IPS DF 4.7 (cell line): ENCODE results near the gene IMMP2L.

Experiments used
- DNase-seq: peaks from one replicate; pipeline ENCODE4 v3.0.0-alpha.2; 2013; ENCODE audit warnings: low spot score; ENCODE audit errors: extremely low read depth

IMMP2L gene

DNA sequence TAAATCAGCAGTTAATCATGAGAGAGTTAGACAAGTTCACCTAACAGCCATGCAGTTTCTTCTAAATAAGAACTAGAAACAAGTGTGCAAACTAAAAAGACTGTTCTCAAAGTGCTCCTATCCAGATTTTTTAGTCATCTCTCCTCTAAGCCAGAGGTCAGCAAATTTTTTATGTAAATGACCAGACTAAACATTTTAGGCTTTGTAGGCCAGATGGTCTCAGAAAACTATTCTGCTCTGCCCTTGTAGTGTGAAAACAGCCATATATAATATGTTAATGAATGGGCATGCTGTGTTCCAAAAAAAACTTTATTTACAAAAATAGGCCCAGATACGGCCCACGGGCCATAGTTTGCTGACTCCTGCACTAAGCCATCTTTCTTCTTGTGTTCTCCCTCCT, 734.4 kb downstream of the IMMP2L start:
- DNase-seq, result no peak

DNA sequence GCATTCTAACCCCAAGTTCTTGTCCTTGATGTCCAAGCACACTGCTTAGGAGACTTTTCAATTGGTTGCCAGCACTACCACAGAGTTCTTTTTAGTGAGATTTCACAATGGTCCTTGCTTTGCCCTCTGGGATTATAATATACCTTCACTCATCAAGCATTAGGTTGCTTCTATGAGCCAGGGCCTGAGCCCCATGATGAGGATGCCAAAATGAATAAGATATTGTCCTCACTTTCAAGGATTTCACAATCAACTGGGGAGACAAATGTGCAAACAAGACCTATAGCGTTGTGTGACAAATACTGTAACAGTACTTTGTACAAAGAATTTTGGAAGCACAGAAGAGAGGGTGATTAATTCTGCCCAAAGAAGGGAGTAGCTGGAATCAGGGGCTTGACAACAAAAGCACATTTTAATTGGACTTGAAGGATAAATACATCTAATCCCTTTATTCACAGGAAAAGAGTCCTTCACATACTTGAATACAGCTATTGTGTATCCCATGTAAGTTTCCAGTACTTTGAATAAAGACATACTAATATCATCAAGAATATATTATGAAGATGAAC, 734.9 kb downstream of the IMMP2L start:
- no peak for DNase-seq

DNA sequence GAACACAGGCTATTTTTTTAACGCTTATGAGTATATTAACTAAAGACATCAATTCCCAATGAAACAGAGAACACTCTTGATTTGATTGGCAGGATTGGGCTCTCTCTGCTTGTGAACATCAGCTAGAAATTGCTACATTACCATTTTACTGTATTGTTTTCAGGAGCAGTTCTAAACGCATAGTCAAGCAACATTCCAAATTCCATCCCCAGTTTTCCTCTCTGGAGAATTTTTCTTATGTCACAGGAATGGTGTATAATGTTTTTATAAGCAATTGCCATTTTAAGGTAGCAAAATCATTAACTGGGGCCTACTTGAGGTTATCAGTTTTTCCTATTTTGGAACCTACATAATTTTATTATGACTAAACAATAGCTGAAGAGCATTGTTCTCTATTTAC, 748.3 kb downstream of the IMMP2L start:
- DNase-seq, result no peak

DNA sequence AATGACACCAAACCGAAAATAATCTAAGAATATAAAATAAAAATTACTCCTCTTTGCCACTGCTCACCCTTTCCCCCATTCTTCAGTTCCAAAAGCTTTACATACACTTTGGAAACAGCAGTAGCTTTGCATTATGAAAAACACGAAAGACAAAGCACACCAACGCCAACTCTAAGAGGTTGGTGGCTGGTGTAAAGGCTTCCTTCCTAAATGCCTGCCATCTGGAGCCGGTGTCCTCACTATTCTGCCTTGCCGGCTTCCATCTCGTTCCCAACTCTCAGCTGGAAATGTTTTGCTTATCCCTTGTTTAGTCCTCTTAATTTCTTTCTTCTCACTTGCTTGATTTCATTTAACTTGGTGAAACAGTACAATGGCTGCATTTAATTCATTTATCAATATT, 752.5 kb downstream of the IMMP2L start:
- no peak for DNase-seq

DNA sequence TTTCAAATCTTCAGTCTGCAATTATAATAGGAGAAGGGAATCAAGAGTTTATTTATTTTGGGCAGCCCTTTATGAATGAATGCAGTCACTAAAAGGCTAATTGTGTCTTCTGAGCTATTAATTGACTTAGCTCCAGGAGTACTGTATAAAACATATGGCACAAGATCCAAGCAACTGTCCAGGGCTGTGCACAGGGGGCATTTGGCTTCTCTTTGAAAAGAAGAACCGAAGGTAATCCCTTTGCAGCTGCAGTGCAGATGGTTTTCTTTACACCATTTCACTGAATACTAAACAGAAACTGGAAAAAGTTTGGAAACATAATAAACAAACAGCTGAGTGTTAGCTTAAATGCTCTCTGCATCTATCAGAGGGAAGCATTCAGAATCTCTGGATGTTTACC, 753.9 kb downstream of the IMMP2L start:
- no peak for DNase-seq

DNA sequence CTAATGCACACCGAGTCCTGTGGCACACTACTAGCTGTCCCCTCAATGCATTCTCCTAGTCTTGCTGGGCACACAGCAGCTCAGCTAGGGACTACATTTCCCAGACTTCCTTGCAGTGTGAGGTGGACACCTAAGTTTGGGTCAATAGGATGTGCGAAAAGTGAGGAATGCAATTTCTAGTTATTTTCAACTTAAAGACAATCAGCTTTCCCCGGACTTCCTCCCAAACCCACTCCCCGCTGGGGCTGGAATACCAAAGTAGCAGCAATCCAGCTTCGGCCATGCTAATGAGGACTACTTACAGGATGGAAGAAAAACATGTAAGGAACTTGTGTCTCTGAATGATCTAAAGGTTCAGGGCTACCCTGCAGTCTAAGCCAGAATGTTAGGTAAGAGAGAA, 757.8 kb downstream of the IMMP2L start:
- peak; percentile 68 for DNase-seq

DNA sequence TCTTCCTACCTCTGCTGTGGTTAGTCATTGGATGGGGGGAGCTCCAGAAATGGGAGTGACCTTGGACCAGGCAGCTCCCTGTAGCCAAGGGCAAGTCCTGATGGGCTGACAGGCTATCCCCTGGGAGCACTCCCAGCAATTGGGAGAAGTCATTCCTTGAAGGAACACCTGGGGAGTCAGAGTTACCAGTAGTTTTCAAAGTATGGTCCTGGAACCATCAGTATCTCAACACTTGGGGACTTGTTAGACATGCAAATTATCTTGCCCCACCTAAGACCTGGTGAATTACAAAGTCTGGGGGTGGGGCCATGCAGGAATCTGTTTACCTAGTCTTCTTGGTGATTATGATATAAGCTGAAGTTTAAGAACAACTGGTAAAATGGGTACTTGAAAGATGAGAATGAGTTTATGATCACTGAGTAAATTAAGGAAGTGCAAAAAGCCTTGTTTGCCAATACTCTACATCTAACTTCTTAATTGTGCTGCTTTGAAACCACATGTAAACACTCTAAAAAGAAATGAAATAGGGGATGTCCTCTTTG, 758.6 kb downstream of the IMMP2L start:
- DNase-seq, result no peak

DNA sequence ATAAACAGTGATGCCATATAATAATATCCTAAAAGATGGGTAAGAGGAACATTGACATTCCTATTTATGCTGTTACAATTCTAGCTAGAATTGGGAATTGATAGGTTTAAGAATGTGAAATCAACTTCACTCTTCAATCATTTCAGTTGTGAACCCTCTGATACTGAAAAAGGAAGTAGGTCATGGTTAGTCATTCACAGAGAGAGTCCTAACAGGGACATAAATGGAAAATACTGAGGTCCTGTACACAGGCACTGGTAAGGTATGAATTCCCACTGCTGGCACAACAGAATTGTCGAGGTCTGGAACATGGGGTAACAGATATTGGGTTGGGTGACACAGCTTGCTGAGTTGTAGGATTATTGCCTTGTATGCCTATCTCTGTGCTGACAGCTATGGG, 760.8 kb downstream of the IMMP2L start:
- DNase-seq, result no peak

DNA sequence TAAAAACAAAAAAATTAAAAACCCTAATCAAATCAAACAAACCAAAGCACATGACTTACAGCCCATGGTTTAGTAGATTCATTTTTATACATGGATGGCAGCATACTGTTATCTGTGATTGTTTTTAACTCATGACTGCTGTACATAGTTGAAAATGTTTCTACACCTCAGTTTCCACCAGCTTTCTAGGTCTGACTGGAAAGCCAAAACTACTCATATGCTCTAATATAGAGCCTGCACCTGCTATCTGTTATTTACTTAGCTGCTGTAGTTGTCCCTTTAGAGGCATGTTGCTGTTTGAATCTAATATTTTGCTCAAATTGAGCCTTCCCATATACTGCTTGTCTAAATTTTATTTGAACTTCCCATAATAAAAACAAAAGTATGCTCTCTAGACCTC, 761.3 kb downstream of the IMMP2L start:
- no peak for DNase-seq

DNA sequence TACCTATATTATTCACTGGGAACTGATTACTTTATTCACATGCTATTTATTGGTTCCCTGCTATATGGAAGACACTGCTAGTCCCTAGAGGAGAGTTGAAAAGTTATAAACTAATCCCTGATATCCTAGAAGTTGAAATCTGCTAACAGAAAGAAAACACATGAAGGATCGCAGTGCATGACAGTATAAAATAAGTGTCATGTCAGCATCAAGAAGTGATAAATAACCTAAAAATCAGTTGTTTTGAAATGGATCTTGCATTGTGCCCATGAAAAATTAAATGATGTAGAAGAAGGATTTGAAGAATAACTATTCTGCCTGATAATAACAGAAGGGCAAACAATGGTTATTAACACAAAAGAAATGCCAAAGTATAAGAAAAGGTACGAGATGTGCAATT, 764.6 kb downstream of the IMMP2L start:
- no peak for DNase-seq

DNA sequence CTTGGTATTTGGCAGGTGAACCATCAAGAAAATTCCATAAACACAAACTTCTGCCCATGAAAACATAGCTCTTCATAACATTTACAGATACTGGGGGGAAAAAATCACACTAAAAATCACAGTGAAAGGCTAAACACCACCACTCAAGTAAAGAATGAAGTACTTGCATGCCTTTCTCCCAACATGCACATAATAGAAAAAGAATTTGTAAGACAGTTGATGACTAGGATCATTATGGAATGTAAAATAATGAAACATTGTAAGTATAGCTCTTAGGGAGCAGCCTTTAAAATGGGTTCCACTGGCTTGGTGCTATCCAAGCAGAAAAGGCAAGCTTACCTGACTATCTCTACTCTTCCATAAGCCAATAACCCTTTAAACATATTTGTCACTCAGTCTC, 771.3 kb downstream of the IMMP2L start:
- no peak for DNase-seq

DNA sequence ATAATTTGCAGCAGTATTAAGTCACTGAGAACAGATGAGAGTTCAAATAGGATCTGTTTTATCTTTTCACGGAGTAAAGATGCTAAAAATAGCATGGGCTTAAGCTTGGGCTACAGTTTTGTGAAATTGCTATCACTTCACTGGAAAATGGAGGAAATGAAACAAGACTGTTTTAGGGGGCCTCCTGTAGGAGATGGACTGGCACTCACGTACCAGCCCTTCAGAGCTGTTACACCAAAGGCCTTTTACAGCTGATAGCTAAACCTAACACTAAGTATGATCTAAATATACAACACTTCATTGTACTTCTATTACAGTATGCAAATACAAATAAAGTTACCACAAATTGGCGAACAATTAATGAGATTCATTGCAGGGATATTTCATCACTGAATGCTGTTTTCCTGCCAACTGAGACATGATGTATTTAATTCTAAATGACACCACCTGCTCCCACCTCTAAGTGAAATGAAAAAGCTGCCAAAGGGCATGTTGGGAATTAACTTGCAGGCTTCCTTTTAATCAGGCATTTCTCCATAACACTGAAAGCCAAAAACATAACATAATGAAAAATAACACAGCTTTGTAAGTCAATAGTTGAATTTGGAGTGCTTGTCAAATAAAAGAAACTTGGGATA, 775.8 kb downstream of the IMMP2L start:
- DNase-seq, result no peak

DNA sequence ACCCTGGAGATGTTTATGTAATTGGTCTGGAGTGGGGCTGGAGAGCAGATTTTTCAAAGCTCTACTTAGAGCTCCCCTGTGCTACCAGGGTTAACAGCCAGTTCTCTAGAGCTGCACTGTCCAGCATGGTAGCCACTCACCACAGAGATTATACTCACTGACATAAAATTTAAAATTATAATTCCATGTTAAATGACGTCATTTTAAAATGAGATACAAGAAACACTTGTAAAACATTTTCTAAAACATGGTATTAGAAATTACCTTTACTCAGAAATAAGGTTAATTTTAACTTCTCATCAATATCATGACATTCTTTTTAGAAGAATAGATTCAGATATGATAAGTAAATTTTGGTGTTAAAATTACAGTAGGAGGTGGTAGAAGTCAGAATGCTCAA, 777.5 kb downstream of the IMMP2L start:
- no peak for DNase-seq

DNA sequence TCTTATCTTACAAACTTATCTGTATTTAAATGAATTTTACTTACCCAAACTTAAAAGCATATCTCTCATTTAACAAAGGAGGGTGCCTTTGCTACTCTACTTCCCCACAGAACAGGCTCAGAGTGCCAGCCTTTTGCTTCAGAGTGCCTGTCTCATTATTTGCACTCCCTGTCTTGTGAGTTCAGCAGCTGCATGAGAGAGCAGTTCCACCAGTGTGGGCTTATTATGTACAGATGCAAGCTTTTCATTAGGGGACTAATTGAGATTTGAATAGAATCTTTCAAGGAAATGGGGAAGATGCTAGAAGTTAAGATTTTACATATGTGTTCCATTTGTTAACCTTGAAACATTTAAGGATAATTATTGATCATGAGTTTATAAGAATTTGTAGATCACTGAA, 781.6 kb downstream of the IMMP2L start:
- DNase-seq, result no peak

DNA sequence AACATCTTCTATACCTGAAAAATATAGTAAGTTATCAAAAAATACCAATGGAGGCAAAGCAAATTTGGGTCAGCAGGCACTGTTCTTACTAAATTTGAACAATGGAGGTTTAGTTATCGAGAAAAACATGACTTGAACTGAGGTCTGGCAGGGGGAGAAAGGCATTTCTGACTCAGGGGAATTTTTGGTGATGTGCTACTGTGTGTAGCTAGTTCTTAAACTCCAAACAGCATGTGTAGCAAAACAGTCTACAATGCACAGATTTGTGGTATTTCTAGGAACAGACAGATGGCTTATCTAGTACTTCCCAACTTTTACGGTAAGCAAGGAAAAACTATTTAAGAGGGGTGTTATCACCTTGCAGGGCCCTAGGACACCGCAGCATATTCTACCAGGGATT, 783.0 kb downstream of the IMMP2L start:
- DNase-seq, result no peak

DNA sequence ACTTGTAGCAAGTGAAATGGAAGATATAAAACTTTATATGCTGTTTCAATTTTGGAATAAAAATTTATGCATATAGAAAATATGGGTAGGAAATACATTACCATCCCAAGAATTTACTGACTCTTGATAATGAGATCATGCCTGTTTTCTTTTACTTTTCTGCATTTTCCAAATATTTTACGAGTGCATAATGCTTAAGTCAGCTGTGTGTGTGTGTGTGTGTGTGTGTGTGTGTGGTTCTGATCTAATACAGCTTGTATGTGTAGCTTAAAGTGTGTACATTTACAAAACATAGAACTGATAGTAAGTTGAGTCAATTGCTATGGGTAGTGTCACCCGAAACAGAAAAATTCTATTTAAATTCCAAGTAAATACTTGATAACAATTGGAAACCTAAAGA, 787.2 kb downstream of the IMMP2L start:
- no peak for DNase-seq

DNA sequence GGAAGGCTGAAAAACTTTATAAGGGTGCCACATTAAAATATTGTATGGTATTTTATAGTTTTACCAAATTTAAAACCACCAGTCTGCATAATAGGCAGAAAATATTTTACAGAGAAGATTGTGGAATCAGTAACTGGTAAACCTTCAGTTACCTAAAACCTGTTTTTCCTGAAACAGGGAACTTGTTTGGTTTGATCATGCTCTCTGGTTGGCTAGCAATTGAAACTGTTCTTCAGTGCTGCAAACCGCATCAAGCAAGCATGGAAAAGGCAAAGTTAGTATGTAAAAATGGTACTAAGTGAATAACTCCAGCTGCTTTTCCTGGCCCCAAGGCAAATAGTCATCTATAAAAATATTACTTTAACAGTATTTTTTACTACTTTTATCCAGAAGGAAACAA, 788.2 kb downstream of the IMMP2L start:
- no peak for DNase-seq

DNA sequence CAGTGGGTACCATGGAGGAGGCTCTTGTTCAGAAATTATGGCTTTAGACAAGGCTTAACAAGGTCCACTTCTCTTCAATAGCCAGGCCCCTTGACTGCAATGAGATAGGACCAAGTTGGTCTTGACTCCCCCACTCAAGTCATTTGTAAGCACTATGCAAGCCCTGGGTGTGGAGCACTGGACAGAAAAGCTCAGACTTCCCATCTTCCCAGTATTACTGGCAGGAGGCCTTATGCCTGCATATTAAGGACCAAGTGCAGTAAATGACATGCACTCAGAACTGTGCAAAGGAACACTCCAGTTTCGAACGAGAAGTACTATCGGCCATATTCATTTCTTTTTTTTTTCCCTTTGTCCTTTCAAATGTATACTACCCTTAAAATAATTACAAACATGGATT, 789.7 kb downstream of the IMMP2L start:
- no peak for DNase-seq

DNA sequence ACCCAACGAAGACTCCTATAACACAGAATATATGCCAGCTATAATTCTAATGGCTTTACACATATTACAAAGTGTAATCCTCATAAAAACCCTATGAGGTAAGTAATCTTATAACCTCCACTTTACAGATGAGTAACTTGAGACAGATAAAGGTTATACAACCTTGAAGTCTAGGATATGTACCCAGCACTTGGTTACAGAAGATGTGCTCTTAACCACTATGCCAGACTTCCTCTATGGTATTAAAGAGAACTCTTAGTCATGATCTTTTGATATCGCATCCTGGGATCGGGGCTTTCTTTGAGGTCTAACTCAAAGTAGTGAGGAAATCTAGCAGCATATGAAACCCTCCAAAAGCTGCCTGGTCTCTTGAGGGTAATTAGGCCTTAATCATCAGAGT, 790.6 kb downstream of the IMMP2L start:
- no peak for DNase-seq

DNA sequence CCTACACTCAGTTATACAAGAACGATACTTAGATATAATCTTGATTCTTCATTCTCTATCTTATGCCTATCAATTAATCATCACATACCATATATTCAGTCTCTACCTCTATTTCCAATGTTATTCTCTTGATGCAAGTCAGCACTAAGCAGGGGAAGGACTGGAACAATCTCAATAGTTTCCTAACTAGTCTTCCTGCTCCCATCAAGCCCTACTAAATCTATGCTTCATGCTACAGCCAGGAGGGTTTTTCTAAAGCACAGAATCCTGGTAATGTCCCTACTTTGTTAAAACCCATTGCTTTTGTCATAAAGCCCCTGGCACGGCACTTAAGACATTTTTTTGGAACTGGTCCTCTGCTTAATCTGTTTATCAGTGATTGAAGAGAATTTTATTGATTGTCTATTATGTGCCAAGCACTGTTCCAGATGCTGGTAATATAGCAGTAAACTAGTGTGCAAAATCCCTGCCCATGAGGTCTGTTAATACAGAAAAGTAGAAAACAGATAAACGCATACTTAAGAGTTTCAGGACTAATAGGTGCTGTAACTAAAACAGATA, 794.7 kb downstream of the IMMP2L start:
- no peak for DNase-seq

DNA sequence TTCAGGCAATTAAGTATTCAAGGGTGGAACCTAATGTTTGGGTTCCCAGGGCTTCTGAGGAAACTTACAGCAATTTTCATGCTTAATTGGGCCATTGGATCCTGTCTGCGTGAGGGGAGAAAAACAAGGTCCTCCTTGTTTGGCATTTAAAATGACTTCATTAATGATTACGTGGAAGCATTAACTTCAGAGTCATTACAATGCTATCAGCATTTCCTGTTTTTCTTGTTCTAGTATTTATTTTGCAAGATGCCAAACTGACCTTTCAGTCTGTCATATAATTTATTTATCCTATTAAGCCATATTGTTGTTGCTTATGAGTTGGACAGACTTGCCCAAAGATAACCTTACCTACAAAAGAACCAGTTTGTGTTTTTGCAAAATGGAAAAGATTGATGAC, 795.4 kb downstream of the IMMP2L start:
- DNase-seq, result no peak

DNA sequence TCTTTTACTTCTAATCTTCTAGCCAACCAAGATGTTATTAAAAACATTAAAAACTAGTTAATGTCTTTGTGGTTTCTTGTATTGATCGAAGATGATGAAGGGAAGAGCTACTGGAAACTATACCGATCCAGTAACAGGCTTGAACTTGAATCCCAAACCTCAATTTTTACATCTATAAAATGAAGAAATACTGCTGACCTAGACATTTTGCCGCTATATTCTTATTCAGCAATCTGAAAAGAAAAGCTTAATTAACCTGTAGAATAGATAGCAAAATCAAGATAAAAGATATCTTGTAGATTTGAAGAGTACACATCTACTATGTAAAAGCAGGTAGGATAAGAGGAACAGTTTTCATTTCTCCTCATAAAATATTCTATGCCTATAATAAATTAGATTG, 797.4 kb downstream of the IMMP2L start:
- DNase-seq, result no peak

DNA sequence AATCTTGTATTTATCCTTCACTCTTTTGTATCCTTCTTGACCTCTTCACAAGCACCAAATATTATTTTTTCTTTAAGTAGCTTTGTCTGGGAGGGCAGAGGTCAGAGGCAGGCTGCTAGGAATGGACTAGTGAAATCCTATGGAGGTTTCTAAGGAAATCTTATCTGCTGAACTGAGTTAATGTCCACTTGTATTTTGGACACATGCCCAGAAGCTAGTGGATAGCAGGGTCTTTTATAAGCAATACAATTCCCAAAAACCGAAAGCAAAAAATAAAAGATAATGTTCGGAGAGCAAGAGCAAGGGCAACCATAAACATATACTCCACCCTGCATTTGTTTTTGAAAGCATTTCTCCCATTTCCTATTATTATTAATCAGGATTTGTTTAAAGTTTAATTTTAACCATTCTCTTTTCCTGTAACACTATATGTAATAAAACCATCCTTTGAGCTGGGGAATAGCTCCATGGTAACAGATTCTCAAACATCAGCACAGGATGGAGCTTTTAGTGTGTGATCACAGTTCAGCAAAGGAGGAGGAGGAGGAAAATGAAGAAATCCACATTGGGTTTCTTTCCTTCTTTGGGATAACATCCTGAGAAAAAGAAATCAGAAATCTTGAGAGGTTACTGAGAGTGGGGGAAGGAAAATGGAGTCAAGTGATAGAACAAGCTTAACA, 799.6 kb downstream of the IMMP2L start:
- DNase-seq, result no peak
